Lung (tissue), 12 donors: ENCODE data around the gene SLC43A1. TPM values are rescaled to one million over a fixed set of nuclear protein-coding genes. Genes with fewer than 3 reads are reported as not detected.

Source experiments
- ATAC-seq: fragments of 200-7000 bp; cut with Tn5 transposase; one replicate; pipeline ENCODE4 v1.9.1; 2020; ENCODE audit warnings: moderate number of reproducible peaks; ENCODE audit not compliant: insufficient read depth, low FRiP score
- DNase-seq, 3 donors: peaks; one replicate each; pipeline ENCODE4 v3.0.0-alpha.2; 2013 to 2017
- H3K27ac ChIP-seq, 2 donors: one replicate each; pipeline ENCODE4 v1.5.1; 2013; ENCODE audit warnings: mild to moderate bottlenecking in 2 of 2, moderate library complexity in 2 of 2, control low read depth in 1 of 2, inconsistent platforms in 1 of 2, low read depth in 1 of 2, low read length in 1 of 2
- H3K27me3 ChIP-seq, 3 donors: one replicate each; pipeline ENCODE4 v1.5.1; 2013; ENCODE audit warnings: low read length in 2 of 3; ENCODE audit not compliant: control insufficient read depth in 3 of 3, insufficient read depth in 3 of 3
- H3K36me3 ChIP-seq, 4 donors: one replicate each; pipeline ENCODE4 v1.5.1; 2013; ENCODE audit warnings: low read length in 4 of 4, mild to moderate bottlenecking in 1 of 4, moderate library complexity in 1 of 4; ENCODE audit not compliant: control insufficient read depth in 4 of 4, insufficient read depth in 4 of 4
- H3K4me1 ChIP-seq, 5 donors: one replicate each; pipeline ENCODE4 v1.5.1; 2013; ENCODE audit warnings: low read length in 5 of 5, mild to moderate bottlenecking in 2 of 5, moderate library complexity in 1 of 5; ENCODE audit not compliant: control insufficient read depth in 5 of 5, insufficient read depth in 5 of 5
- H3K4me3 ChIP-seq: one replicate; pipeline ENCODE4 v1.5.1; 2013; ENCODE audit warnings: mild to moderate bottlenecking, control low read depth, moderate library complexity
- H3K9ac ChIP-seq, 2 donors: one replicate each; pipeline ENCODE4 v1.5.1; 2013; ENCODE audit warnings: low read length in 2 of 2, control low read depth in 1 of 2; ENCODE audit not compliant: insufficient read depth in 1 of 2
- H3K9me3 ChIP-seq, 4 donors: one replicate each; pipeline ENCODE4 v1.5.1; 2013; ENCODE audit warnings: low read length in 3 of 4, mild to moderate bottlenecking in 1 of 4, moderate library complexity in 1 of 4; ENCODE audit not compliant: control insufficient read depth in 4 of 4, insufficient read depth in 3 of 4
- CTCF ChIP-seq: IDR thresholded peaks from 2 replicates; pipeline ENCODE4 v1.5.1; 2012; ENCODE audit warnings: mild to moderate bottlenecking; ENCODE audit errors: control extremely low read depth, extremely low read depth
- WGBS, 2 donors: extraction: QIAGEN DNeasy Blood & Tissue Kit; methylation state at CpG; one replicate each; pipeline ENCODE4 v1.1.7; 2013; 5-methylcytosine and 5-hydroxymethylcytosine counted together
- polyA plus RNA-seq, 2 donors: library from polyadenylated mRNA; stranded (reverse); fragments of 200-250 nt; gene quantifications; one replicate each; pipeline ENCODE4 v1.2.1, GENCODE V29; 2013
- total RNA-seq, 2 donors: library from RNA; depleted of rRNA in 1 of 2; stranded (reverse); fragments of >200 nt in 1 of 2; gene quantifications; one replicate each; pipeline ENCODE4 v1.2.1, GENCODE V29; 2014 to 2021
- donor health status: control.
- donor health status: control.
- donor health status: Bipolar disorder and iron deficiency.
- donor health status: healthy.
- donor health status: DM: yes; HTN: yes; CAD: no.

SLC43A1 gene
- total and polyA plus RNA-seq, 4 donors, result 10.3 to 18.7 (median 16.7) TPM

GRCh38 chr11:57514538-57515331 is 767 bp downstream of the SLC43A1 start:
- Histone ChIP-seq H3K9ac (peak overlapping the region in 1 of 2 donors; percentile 47), H3K36me3 (no peaks in the 10 kb centered on the region), H3K27ac (peak overlapping the region in 1 of 2 donors; percentile 55), H3K27me3 (peaks cover 0 to 4% (median 0%) of the 10 kb centered on the region in 3 donors), H3K9me3 (no peaks in the 10 kb centered on the region), H3K4me3 (peak overlapping the region; percentile 74), H3K4me1 (peaks cover 0 to 8% (median 4%) of the 10 kb centered on the region in 5 donors)
- DNase-seq, result peak; percentile 48 to 71 (median 57)
- WGBS, 2 donors, result 0% methylated on average over 52 to 57 of the region's 57 CpGs
- ATAC-seq, result peak; percentile 28
- TF ChIP-seq CTCF, result no peak

- Histone ChIP-seq H3K9ac (no peak overlapping the region), H3K4me3 (peak overlapping the region; percentile 74), H3K27ac (no peak overlapping the region), H3K4me1 (peaks cover 0 to 8% (median 4%) of the 10 kb centered on the region in 5 donors), H3K27me3 (peaks cover 0 to 4% (median 0%) of the 10 kb centered on the region in 3 donors), H3K36me3 (no peaks in the 10 kb centered on the region), H3K9me3 (no peaks in the 10 kb centered on the region)
- no peak for TF ChIP-seq CTCF
- ATAC-seq (peak; percentile 43), DNase-seq (peak; percentile 36 to 53 (median 40))
- 15 to 17% methylated on average over 35 of the region's 35 CpGs for WGBS, 2 donors
These were observed 1.5 kb downstream of the SLC43A1 start for GRCh38 chr11:57513911-57514537.

- ATAC-seq (no peak), DNase-seq (no peak)
- Histone ChIP-seq H3K4me1 (peaks cover 0 to 8% (median 4%) of the 10 kb centered on the region in 5 donors), H3K4me3 (no peak overlapping the region), H3K9ac (no peak overlapping the region), H3K27ac (no peak overlapping the region), H3K36me3 (no peaks in the 10 kb centered on the region), H3K9me3 (no peaks in the 10 kb centered on the region), H3K27me3 (peaks cover 0 to 4% (median 0%) of the 10 kb centered on the region in 3 donors)
- 27 to 37% methylated on average over 1 of the region's 1 CpG for WGBS, 2 donors
- TF ChIP-seq CTCF, result no peak
These were observed 2.1 kb downstream of the SLC43A1 start for GRCh38 chr11:57513452-57513795.
